Left hindlimb (tissue), 1 donor: Measurements from ENCODE around the gene HINT2.

Experiments
- DNase-seq: peaks from one replicate; pipeline ENCODE4 v3.0.0-alpha.2; 2018

HINT2 gene

GRCh38 chr9:35774907-35775635, 39.8 kb downstream of the HINT2 start:
- DNase-seq: no peak

- no peak for DNase-seq
Observed at GRCh38 chr9:35771943-35772342, 42.9 kb downstream of the HINT2 start.

GRCh38 chr9:35771534-35771933, 43.3 kb downstream of the HINT2 start:
- no peak for DNase-seq

GRCh38 chr9:35771075-35771433, 43.8 kb downstream of the HINT2 start:
- no peak for DNase-seq

- no peak for DNase-seq
Observed at GRCh38 chr9:35769763-35770162, 45.1 kb downstream of the HINT2 start.

- no peak for DNase-seq
Observed at GRCh38 chr9:35767458-35767857, 47.4 kb downstream of the HINT2 start.

GRCh38 chr9:35766997-35767396, 47.8 kb downstream of the HINT2 start:
- no peak for DNase-seq

- DNase-seq: no peak
Observed at GRCh38 chr9:35763803-35764202, 51.0 kb downstream of the HINT2 start.

- no peak for DNase-seq
Observed at GRCh38 chr9:35763181-35763580, 51.7 kb downstream of the HINT2 start.
